NB4 (cell line): ENCODE results near the gene OR1J2.

Experiments used
- DNase-seq: peaks from one replicate; pipeline ENCODE4 v3.0.0; 2010; ENCODE audit warnings: low read depth
- H3K4me3 ChIP-seq: one replicate; pipeline ENCODE4 v1.5.1; 2011; ENCODE audit warnings: mild to moderate bottlenecking, low read depth, low read length, moderate library complexity
- MYC ChIP-seq: IDR thresholded peaks from 2 replicates; pipeline ENCODE4 v1.6.1; 2011; ENCODE audit warnings: low read depth, low read length
- POLR2A ChIP-seq: IDR thresholded peaks from 2 replicates; pipeline ENCODE4 v1.6.1; 2011; ENCODE audit warnings: mild to moderate bottlenecking; ENCODE audit not compliant: insufficient read length; ENCODE audit errors: extremely low read depth
- TF ChIP-seq, protein P1 (sequence below): IDR thresholded peaks from 2 replicates; pipeline ENCODE4 v1.6.1; 2011; ENCODE audit warnings: low read depth, low read length
- TF ChIP-seq, protein P2 (sequence below): IDR thresholded peaks from one replicate; pipeline ENCODE4 v1.5.1; 2012; ENCODE audit warnings: low read depth, low read length

OR1J2 gene, protein sequence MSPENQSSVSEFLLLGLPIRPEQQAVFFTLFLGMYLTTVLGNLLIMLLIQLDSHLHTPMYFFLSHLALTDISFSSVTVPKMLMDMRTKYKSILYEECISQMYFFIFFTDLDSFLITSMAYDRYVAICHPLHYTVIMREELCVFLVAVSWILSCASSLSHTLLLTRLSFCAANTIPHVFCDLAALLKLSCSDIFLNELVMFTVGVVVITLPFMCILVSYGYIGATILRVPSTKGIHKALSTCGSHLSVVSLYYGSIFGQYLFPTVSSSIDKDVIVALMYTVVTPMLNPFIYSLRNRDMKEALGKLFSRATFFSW

DNA sequence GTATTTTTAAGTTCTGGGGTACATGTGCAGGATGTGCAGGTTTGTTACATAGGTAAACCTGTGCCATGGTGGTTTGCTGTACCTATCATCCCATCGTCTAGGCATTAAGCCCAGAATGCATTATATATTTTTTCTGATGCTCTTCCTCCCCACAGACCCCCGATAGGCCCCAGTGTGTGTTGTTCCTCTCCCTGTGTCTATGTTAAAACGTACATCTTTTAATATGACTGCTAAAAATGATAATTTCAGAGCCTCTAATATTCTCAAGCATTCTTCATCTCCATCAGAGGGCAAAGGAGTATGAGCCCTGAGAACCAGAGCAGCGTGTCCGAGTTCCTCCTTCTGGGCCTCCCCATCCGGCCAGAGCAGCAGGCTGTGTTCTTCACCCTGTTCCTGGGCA is at the start of gene OR1J2:
OR1J2 (plus strand) TSS at position 301 of the 400 bp plus-strand sequence; CDS start at position 301, 0 bp downstream.
- no peak for DNase-seq
- no peak for TF ChIP-seq MYC
- no peak for TF ChIP-seq POLR2A
- TF ChIP-seq, protein P1, sequence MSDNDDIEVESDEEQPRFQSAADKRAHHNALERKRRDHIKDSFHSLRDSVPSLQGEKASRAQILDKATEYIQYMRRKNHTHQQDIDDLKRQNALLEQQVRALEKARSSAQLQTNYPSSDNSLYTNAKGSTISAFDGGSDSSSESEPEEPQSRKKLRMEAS, result no peak
- TF ChIP-seq, protein P2, sequence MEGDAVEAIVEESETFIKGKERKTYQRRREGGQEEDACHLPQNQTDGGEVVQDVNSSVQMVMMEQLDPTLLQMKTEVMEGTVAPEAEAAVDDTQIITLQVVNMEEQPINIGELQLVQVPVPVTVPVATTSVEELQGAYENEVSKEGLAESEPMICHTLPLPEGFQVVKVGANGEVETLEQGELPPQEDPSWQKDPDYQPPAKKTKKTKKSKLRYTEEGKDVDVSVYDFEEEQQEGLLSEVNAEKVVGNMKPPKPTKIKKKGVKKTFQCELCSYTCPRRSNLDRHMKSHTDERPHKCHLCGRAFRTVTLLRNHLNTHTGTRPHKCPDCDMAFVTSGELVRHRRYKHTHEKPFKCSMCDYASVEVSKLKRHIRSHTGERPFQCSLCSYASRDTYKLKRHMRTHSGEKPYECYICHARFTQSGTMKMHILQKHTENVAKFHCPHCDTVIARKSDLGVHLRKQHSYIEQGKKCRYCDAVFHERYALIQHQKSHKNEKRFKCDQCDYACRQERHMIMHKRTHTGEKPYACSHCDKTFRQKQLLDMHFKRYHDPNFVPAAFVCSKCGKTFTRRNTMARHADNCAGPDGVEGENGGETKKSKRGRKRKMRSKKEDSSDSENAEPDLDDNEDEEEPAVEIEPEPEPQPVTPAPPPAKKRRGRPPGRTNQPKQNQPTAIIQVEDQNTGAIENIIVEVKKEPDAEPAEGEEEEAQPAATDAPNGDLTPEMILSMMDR, result no peak
- no peak within 1 kb of the TSS for H3K4me3 ChIP-seq

DNA sequence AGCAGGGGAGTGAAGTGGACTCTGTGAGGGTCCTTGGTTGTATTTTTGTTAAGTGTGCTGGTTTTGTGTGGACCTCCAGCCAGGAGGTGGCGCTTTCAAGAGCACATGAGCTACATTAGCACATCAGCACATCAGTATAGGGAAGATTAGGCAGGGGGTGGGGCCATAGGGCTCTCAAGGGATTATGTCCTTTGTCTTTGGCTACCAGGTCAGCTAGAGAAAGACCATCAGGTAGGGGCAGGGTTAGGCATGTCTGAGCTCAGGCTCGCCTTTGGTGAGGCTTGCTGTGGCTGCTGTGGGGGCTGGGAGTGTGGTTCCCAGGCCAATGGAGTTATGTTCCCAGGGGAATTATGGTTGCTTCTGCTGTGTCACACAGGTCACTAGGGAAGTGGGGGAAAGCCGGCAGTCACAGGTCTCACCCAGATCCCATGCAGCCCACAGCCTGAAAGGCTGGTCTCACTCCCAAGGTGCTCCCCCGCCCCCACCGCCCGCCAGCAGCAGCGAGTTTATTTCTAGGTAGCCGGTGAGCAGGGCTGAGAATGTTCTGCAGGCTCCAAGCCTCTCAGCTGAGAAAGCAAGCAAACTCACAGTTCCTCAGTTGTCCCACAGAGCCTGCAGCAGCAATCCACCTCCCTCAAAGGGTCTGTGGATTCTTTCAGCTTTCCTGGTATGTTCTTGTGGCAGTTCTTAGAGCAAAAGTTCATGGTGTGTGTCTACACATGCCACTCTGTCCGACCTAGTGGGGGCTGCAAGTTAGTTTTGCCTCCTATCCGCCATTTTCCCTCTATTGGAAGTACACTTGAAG is 46.6 kb upstream of the OR1J2 start:
- peak overlapping the region; percentile 58 for H3K4me3 ChIP-seq
- peak; percentile 64 for DNase-seq

DNA sequence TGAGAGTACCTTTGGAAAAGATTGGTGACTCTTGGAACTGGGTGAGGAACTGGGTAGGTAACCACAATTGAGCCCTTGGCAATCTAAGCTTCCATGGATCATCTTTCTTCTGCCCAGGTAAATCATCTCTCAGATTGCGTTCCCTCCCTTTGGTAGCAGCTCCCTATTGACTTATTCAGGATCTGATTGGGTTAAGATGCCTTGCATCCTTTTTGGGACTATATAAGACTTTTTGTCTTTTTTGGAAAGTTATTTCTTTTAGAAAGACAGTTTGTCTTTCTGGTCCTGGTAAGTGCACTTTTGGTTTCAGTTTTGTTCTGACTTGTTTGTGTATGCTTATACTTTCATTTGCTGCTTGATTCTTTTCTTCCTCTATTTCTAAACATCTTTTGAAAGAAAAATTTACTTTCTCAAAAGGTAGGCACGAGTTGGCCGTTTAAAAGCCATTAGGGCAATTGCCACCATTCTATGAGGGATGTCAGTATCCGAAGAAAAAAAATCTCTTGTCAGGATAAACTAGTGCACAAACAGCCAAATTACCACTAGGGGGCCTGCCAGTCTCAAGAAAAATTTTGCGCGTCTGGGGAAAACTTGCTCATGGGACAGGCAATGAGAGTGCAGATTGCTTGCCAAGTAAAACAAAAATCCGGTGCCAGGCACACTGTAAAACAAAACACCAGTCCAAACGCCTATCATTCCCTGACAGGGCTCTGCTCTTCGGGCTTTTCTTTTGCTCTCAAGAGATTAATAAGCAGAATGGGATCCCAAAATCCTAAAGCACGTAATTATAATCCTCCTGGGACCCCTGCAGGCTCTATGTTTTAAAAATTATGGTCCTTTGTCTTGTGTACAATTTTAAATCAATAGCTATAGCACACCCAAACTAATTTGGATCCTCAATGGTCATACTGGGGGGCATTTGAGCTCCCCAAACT is 45.7 kb upstream of the OR1J2 start:
- peak overlapping the region; percentile 58 for H3K4me3 ChIP-seq
- DNase-seq, result peak; percentile 82
- TF ChIP-seq, protein P1, result no peak
- TF ChIP-seq, protein P2, result peak; percentile 79
- TF ChIP-seq MYC (no peak), POLR2A (no peak)

More for the DNA sequence above, 46.6 kb upstream of the OR1J2 start:
- TF ChIP-seq, protein P2, result peak; percentile 37
- TF ChIP-seq POLR2A (no peak), MYC (no peak)
- TF ChIP-seq, protein P1, result no peak

DNA sequence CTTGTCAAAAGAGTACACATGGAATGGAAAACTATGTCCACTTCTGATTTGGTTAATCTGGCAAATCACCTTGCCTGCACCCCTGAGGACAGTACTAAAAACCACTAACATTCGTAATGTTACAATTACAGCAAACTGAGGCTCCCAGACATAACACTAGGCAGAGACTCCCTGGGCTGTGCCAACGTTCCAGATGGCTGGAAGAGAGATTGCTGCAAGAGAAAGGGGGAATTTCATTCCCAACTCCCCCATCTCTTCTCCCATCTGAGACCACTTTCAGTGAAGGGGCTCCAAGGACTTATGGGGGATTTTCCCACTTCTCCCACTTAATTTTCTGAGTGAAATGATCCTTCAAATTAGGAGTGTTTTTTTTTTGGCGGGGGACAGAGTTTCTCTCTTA is 44.1 kb upstream of the OR1J2 start:
- DNase-seq, result no peak
- TF ChIP-seq, protein P1, result no peak
- TF ChIP-seq POLR2A, result no peak
- TF ChIP-seq, protein P2, result no peak
- TF ChIP-seq MYC, result no peak
- H3K4me3 ChIP-seq, result no peak overlapping the region

DNA sequence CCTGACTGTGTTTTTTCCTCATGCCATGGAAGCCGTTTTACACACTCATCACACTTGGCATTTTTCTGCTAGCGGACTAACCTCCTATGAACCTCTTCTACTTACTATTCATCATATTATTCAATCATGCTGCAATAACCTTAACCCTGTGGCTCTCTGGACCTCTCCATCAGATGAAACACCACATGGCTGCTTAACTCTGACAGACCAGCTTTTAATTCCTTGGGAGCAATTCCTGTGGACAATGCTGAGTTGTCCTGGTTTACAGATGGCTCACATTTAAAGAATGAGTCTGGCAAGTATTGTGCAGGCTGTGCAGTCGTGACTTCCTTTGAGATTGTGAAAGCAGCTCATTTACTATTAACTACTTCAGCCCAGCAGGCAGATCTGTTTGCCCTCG is 41.9 kb upstream of the OR1J2 start:
- TF ChIP-seq, protein P2, result no peak
- TF ChIP-seq POLR2A (no peak), MYC (no peak)
- TF ChIP-seq, protein P1, result no peak
- H3K4me3 ChIP-seq, result no peak overlapping the region
- no peak for DNase-seq
